Kidney (tissue), 14 donors: ENCODE data around the gene CNOT6. TPM values are rescaled to one million over a fixed set of nuclear protein-coding genes. Genes with fewer than 3 reads are reported as not detected.

Experiments used
- DNase-seq, 5 donors: peaks; one replicate each; pipeline ENCODE4 v3.0.0-alpha.2; 2013 to 2020
- FAIRE-seq: peaks from 2 replicates; lab custom pipeline; 2012; peaks lifted over from hg19 to GRCh38; lab: Jason Lieb, UNC
- H3K27ac ChIP-seq, 2 donors: one replicate each; pipeline ENCODE4 v1.7.0; 2013; ENCODE audit warnings: low read depth in 2 of 2, low read length in 2 of 2, inconsistent platforms in 1 of 2
- H3K27me3 ChIP-seq: one replicate; pipeline ENCODE4 v1.7.1; 2013; ENCODE audit warnings: low read length, inconsistent platforms; ENCODE audit not compliant: control insufficient read depth, insufficient read depth
- H3K36me3 ChIP-seq, 3 donors: one replicate each; pipeline versions ENCODE4 v1.7.0 to v1.7.1; 2013; ENCODE audit warnings: low read length in 3 of 3, control low read depth in 1 of 3, inconsistent platforms in 1 of 3; ENCODE audit not compliant: insufficient read depth in 3 of 3, control insufficient read depth in 2 of 3
- H3K4me1 ChIP-seq, 3 donors: one replicate each; pipeline versions ENCODE4 v1.7.0 to v1.7.1; 2013; ENCODE audit warnings: low read length in 3 of 3, inconsistent platforms in 1 of 3, low read depth in 1 of 3; ENCODE audit not compliant: control insufficient read depth in 2 of 3, insufficient read depth in 2 of 3
- H3K4me3 ChIP-seq, 3 donors: one replicate each; pipeline versions ENCODE4 v1.7.0 to v1.8.1; 2013; ENCODE audit warnings: low read length in 3 of 3, control low read depth in 1 of 3, inconsistent platforms in 1 of 3
- H3K9ac ChIP-seq, 3 donors: one replicate each; pipeline versions ENCODE4 v1.7.0 to v1.7.1; 2013; ENCODE audit warnings: low read length in 3 of 3, control low read depth in 1 of 3, inconsistent platforms in 1 of 3
- H3K9me3 ChIP-seq, 3 donors: one replicate each; pipeline versions ENCODE4 v1.7.0 to v1.7.1; 2013; ENCODE audit warnings: low read length in 3 of 3, control low read depth in 1 of 3, inconsistent platforms in 1 of 3; ENCODE audit not compliant: control insufficient read depth in 2 of 3, insufficient read depth in 1 of 3
- CTCF ChIP-seq: IDR thresholded peaks from 3 replicates; pipeline ENCODE4 v1.5.1; 2012; ENCODE audit warnings: mild to moderate bottlenecking, moderate library complexity, borderline replicate concordance; ENCODE audit not compliant: insufficient read depth; ENCODE audit errors: extremely low read depth
- intact Hi-C: fragments of 100-400 bp; cut with DNase I; formaldehyde crosslinking; loops from one replicate; pipeline ENCODE4 v1.11.1; 2022
- polyA plus RNA-seq: library from polyadenylated mRNA; stranded (reverse); fragments of 350-450 nt; fragmentation: Illumina TruSeq; extraction: RNeasy Lipid Tissue Mini Kit (QIAGEN cat#74804); gene quantifications from one replicate; pipeline ENCODE4 v1.2.3, GENCODE V29; 2014; ENCODE audit warnings: low read depth, low replicate concordance; ENCODE audit not compliant: insufficient read depth
- total RNA-seq: library from RNA; stranded (reverse); fragmentation: NEBNext Ultra II Directional; extraction: Animal tissue kit (Norgen Biotek cat#: 25700); gene quantifications from one replicate; pipeline ENCODE4 v1.2.1, GENCODE V29; 2021
- donor health status: control.
- donor health status: control.
- donor health status: control.
- donor health status: control.
- donor health status: control.
- donor health status: DM: yes; HTN: yes; CAD: no.
- donor health status: Normal renal cell carcinoma (clear cell type).

The CNOT6 gene
- total and polyA plus RNA-seq, 2 donors from 2014 or later = 5.9 to 25.7 TPM

GRCh38 chr5:180563994-180564393 is 69.8 kb downstream of the CNOT6 start:
- H3K36me3 ChIP-seq = peaks cover 8 to 20% (median 9%) of the 10 kb centered on the region in 3 donors
- intact Hi-C loops = no loop called here
- DNase-seq = no peak
- H3K9me3 ChIP-seq = no peaks in the 10 kb centered on the region
- H3K4me1 ChIP-seq = no peaks in the 10 kb centered on the region
- no peak for FAIRE-seq
- TF ChIP-seq CTCF = no peak
- no peak overlapping the region for H3K4me3 ChIP-seq
- no peak overlapping the region for H3K9ac ChIP-seq
- H3K27me3 ChIP-seq = no peaks in the 10 kb centered on the region
- H3K27ac ChIP-seq = no peak overlapping the region

GRCh38 chr5:180568914-180569313 is 74.7 kb downstream of the CNOT6 start:
- Histone ChIP-seq H3K9ac (no peak overlapping the region), H3K36me3 (peaks cover 12 to 31% (median 20%) of the 10 kb centered on the region in 3 donors)

GRCh38 chr5:180575571-180575970 is 81.4 kb downstream of the CNOT6 start:
- no peak overlapping the region for H3K4me3 ChIP-seq
- intact Hi-C loops = no loop called here
- TF ChIP-seq CTCF = no peak
- H3K4me1 ChIP-seq = no peaks in the 10 kb centered on the region
- H3K9ac ChIP-seq = no peak overlapping the region
- no peak overlapping the region for H3K27ac ChIP-seq
- DNase-seq = no peak
- FAIRE-seq = no peak
- no peaks in the 10 kb centered on the region for H3K9me3 ChIP-seq
- H3K27me3 ChIP-seq = no peaks in the 10 kb centered on the region
- H3K36me3 ChIP-seq = peaks cover 7 to 26% (median 14%) of the 10 kb centered on the region in 3 donors

More at GRCh38 chr5:180568914-180569313, 74.7 kb downstream of the CNOT6 start:
- intact Hi-C loops = no loop called here
- Histone ChIP-seq H3K27me3 (no peaks in the 10 kb centered on the region), H3K4me1 (no peaks in the 10 kb centered on the region), H3K4me3 (no peak overlapping the region), H3K9me3 (no peaks in the 10 kb centered on the region), H3K27ac (no peak overlapping the region)
- no peak for FAIRE-seq
- TF ChIP-seq CTCF = no peak
- no peak for DNase-seq

GRCh38 chr5:180580681-180581080 is 86.5 kb downstream of the CNOT6 start:
- Histone ChIP-seq H3K4me1 (no peaks in the 10 kb centered on the region), H3K27me3 (no peaks in the 10 kb centered on the region), H3K27ac (no peak overlapping the region), H3K36me3 (peaks cover 3 to 6% (median 4%) of the 10 kb centered on the region in 3 donors), H3K4me3 (no peak overlapping the region), H3K9me3 (peaks cover 0 to 3% (median 0%) of the 10 kb centered on the region in 3 donors), H3K9ac (no peak overlapping the region)
- intact Hi-C loops = no loop called here
- peak in 2 of 5 donors; percentile 67 to 78 for DNase-seq
- TF ChIP-seq CTCF = no peak
- FAIRE-seq = no peak
